Mesenchymal stem cell (in vitro differentiated cells and primary cell): Measurements from ENCODE around the gene SOX18.
"Not testable (repeated sequence)": the region's sequence is repeated elsewhere in the genome, so short reads cannot be mapped to it uniquely, and the experiment has no call there.

Experiments used
- DNase-seq: peaks from one replicate; pipeline ENCODE4 v3.0.0-alpha.2; 2013
- H2AFZ ChIP-seq: one replicate; pipeline ENCODE4 v1.6.1; 2013; ENCODE audit warnings: low read depth, mild to moderate bottlenecking, control low read depth, inconsistent platforms, low read length, moderate library complexity
- H2AK5ac ChIP-seq: 2 replicates; pipeline ENCODE4 v1.6.1; 2013; ENCODE audit warnings: low read length, moderate library complexity, mild to moderate bottlenecking, inconsistent platforms; ENCODE audit not compliant: severe bottlenecking
- H2BK120ac ChIP-seq: one replicate; pipeline ENCODE4 v1.6.1; 2013; ENCODE audit warnings: low read depth, mild to moderate bottlenecking, inconsistent platforms, low read length, moderate library complexity
- H2BK12ac ChIP-seq, 2 experiments: one replicate each; pipeline ENCODE4 v1.6.1; 2013; ENCODE audit warnings: inconsistent platforms in 2 of 2, low read length in 2 of 2, mild to moderate bottlenecking in 2 of 2, moderate library complexity in 2 of 2, control low read depth in 1 of 2
- H2BK15ac ChIP-seq: one replicate; pipeline ENCODE4 v1.6.1; 2013; ENCODE audit warnings: mild to moderate bottlenecking, low read depth, inconsistent platforms; ENCODE audit not compliant: poor library complexity, severe bottlenecking
- H2BK5ac ChIP-seq: 2 replicates; pipeline ENCODE4 v1.6.1; 2013; ENCODE audit warnings: low read depth, mild to moderate bottlenecking, low read length, control low read depth, inconsistent platforms; ENCODE audit not compliant: poor library complexity, severe bottlenecking
- H3K14ac ChIP-seq, 2 experiments: one replicate each; pipeline ENCODE4 v1.6.1; 2013; ENCODE audit warnings: inconsistent platforms in 2 of 2, low read length in 2 of 2, control low read depth in 1 of 2, mild to moderate bottlenecking in 1 of 2, moderate library complexity in 1 of 2
- H3K18ac ChIP-seq, 2 experiments: one replicate each; pipeline ENCODE4 v1.6.1; 2013; ENCODE audit warnings: inconsistent platforms in 2 of 2, low read length in 2 of 2, control low read depth in 1 of 2, low read depth in 1 of 2, mild to moderate bottlenecking in 1 of 2
- H3K23ac ChIP-seq, 2 experiments: one replicate each; pipeline ENCODE4 v1.6.1; 2013; ENCODE audit warnings: inconsistent platforms in 2 of 2, low read length in 2 of 2, mild to moderate bottlenecking in 2 of 2, moderate library complexity in 2 of 2, control low read depth in 1 of 2
- H3K27ac ChIP-seq: 2 replicates; pipeline ENCODE4 v1.5.1; 2013; ENCODE audit warnings: mild to moderate bottlenecking, moderate library complexity, low read length, control low read depth, inconsistent platforms; ENCODE audit not compliant: poor library complexity, severe bottlenecking
- H3K27me3 ChIP-seq, 2 experiments: 2 replicates each; pipeline versions ENCODE4 v1.6.1 to v1.7.0; 2013; ENCODE audit warnings: low read length in 2 of 2, mild to moderate bottlenecking in 2 of 2, moderate library complexity in 2 of 2, control low read depth in 1 of 2, inconsistent platforms in 1 of 2; ENCODE audit not compliant: control insufficient read depth in 1 of 2, insufficient read depth in 1 of 2
- H3K36me3 ChIP-seq, 2 experiments: 2 replicates each; pipeline versions ENCODE4 v1.6.1 to v1.7.0; 2013; ENCODE audit warnings: low read length in 2 of 2, control low read depth in 1 of 2, inconsistent platforms in 1 of 2, low read depth in 1 of 2, mild to moderate bottlenecking in 1 of 2; ENCODE audit not compliant: insufficient read depth in 2 of 2, control insufficient read depth in 1 of 2
- H3K4ac ChIP-seq, 2 experiments: one replicate each; pipeline ENCODE4 v1.6.1; 2013; ENCODE audit warnings: inconsistent platforms in 2 of 2, low read length in 2 of 2, mild to moderate bottlenecking in 2 of 2, moderate library complexity in 2 of 2, control low read depth in 1 of 2, low read depth in 1 of 2
- H3K4me1 ChIP-seq: 2 replicates; pipeline ENCODE4 v1.6.1; 2013; ENCODE audit warnings: low read depth, low read length, control low read depth; ENCODE audit not compliant: control insufficient read depth, insufficient read depth
- H3K4me2 ChIP-seq: 2 replicates; pipeline ENCODE4 v1.6.1; 2013; ENCODE audit warnings: low read length, mild to moderate bottlenecking, inconsistent platforms; ENCODE audit not compliant: poor library complexity, severe bottlenecking
- H3K4me3 ChIP-seq, 2 experiments: 2 replicates each; pipeline versions ENCODE4 v1.5.1 to v1.7.0; 2013; ENCODE audit warnings: low read length in 2 of 2, mild to moderate bottlenecking in 2 of 2, control low read depth in 1 of 2, low read depth in 1 of 2; ENCODE audit not compliant: insufficient read depth in 1 of 2
- H3K79me1 ChIP-seq: replicated peaks from 2 replicates; pipeline ENCODE4 v1.6.1; 2013; ENCODE audit warnings: mild to moderate bottlenecking, control low read depth, low read length, inconsistent platforms; ENCODE audit not compliant: poor library complexity, severe bottlenecking
- H3K9ac ChIP-seq: 2 replicates; pipeline ENCODE4 v1.7.0; 2013; ENCODE audit warnings: mild to moderate bottlenecking, low read length, moderate library complexity
- H3K9me3 ChIP-seq: 2 replicates; pipeline ENCODE4 v1.7.0; 2013; ENCODE audit warnings: mild to moderate bottlenecking, low read length; ENCODE audit not compliant: control insufficient read depth
- H4K8ac ChIP-seq: one replicate; pipeline ENCODE4 v1.6.1; 2013; ENCODE audit warnings: inconsistent platforms, mild to moderate bottlenecking, low read length, moderate library complexity
- H4K91ac ChIP-seq: one replicate; pipeline ENCODE4 v1.6.1; 2013; ENCODE audit warnings: mild to moderate bottlenecking, low read length, inconsistent platforms
- WGBS: methylation state at CpG from one replicate; pipeline ENCODE4 v1.1.7; 2013; ENCODE audit warnings: mixed read lengths; 5-methylcytosine and 5-hydroxymethylcytosine counted together

The SOX18 gene

DNA sequence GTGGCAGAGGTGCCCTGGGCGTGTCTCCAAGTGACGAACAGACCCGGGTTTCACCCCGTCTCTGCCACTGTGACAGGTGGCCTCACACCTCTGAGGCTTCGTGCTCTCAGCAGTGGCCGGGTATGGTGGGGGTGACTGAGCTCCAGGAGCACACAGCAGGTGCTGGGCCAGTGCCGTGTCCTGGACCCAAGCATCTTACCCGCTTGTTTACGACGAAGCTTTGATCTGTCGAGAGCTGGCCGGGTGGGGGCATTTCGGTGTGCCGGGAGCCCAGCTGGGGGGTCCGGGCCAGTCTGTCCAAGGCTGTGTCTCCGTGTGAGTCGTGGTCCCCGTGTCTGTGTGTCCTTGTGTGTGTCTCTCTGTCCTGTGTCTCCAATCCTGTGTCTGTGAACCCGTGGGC is 41.9 kb upstream of the SOX18 start:
- Histone ChIP-seq H3K4me2 (no peak overlapping the region), H3K18ac (no peak overlapping the region), H3K4ac (no peak overlapping the region), H2BK12ac (no peak overlapping the region), H4K91ac (no peak overlapping the region), H3K9ac (no peak overlapping the region), H3K14ac (no peak overlapping the region), H3K27me3 (peaks cover 40 to 54% of the 10 kb centered on the region in 2 experiments), H3K36me3 (no peaks in the 10 kb centered on the region), H2BK120ac (no peak overlapping the region), H3K4me3 (no peak overlapping the region), H3K4me1 (no peaks in the 10 kb centered on the region), H2AFZ (no peak overlapping the region), H3K23ac (no peak overlapping the region), H2BK15ac (no peak overlapping the region), H3K27ac (no peak overlapping the region), H2BK5ac (no peak overlapping the region), H3K9me3 (no peaks in the 10 kb centered on the region), H2AK5ac (no peak overlapping the region), H4K8ac (no peak overlapping the region), H3K79me1 (no peaks in the 10 kb centered on the region)
- no peak for DNase-seq
- WGBS: 85% methylated on average over 19 of the region's 19 CpGs

DNA sequence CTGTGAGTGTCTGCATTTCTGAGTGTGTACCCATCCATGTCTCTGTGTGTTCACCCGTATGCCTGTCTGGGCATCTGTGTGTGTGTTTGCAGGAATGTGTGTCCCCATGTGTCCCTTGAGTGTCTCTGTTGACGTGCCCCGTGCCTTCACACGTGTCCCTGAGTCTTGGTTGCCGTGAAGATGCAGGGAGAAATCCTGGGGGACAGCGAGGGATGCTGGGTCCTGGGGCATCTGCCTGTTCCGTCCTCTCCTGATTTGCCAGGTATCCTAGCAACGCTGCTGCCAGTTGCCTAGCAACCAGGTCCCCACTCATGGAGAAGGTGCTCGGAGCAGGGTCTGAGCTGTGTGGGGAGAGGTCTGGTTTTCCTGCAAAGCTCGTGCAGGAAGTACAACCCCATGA is 40.7 kb upstream of the SOX18 start:
- H2BK12ac ChIP-seq: no peak overlapping the region
- H2AFZ ChIP-seq: no peak overlapping the region
- no peaks in the 10 kb centered on the region for H3K79me1 ChIP-seq
- WGBS: 84% methylated on average over 10 of the region's 10 CpGs
- no peaks in the 10 kb centered on the region for H3K36me3 ChIP-seq
- H2AK5ac ChIP-seq: no peak overlapping the region
- no peak overlapping the region for H3K4me2 ChIP-seq
- H3K4ac ChIP-seq: no peak overlapping the region
- H3K9me3 ChIP-seq: no peaks in the 10 kb centered on the region
- no peak overlapping the region for H2BK5ac ChIP-seq
- H3K4me1 ChIP-seq: no peaks in the 10 kb centered on the region
- H3K4me3 ChIP-seq: no peak overlapping the region
- no peak overlapping the region for H4K8ac ChIP-seq
- no peak for DNase-seq
- H2BK120ac ChIP-seq: no peak overlapping the region
- no peak overlapping the region for H3K14ac ChIP-seq
- H2BK15ac ChIP-seq: no peak overlapping the region
- no peak overlapping the region for H3K18ac ChIP-seq
- H3K23ac ChIP-seq: no peak overlapping the region
- H3K9ac ChIP-seq: no peak overlapping the region
- H3K27ac ChIP-seq: no peak overlapping the region
- H4K91ac ChIP-seq: no peak overlapping the region
- peaks cover 52 to 59% of the 10 kb centered on the region in 2 experiments for H3K27me3 ChIP-seq

DNA sequence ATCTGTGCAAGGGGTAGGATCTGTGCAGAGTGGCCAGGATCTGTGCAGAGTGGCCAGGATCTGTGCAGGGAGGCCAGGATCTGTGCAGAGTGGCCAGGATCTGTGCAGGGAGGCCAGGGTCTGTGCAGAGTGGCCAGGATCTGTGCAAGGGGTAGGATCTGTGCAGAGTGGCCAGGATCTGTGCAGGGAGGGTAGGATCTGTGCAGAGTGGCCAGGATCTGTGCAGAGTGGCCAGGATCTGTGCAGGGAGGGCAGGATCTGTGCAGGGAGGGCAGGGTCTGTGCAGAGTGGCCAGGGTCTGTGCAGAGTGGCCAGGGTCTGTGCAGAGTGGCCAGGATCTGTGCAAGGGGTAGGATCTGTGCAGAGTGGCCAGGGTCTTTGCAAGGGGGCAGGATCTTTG is 39.1 kb upstream of the SOX18 start:
- not testable (repeated sequence) for H2BK12ac ChIP-seq, H3K4ac ChIP-seq, H2AK5ac ChIP-seq, H3K4me2 ChIP-seq, H3K36me3 ChIP-seq, H2BK5ac ChIP-seq, H3K9me3 ChIP-seq, H3K9ac ChIP-seq, H3K18ac ChIP-seq, H3K79me1 ChIP-seq, H4K8ac ChIP-seq, DNase-seq, H3K23ac ChIP-seq, H3K27ac ChIP-seq, H3K14ac ChIP-seq, H2AFZ ChIP-seq, H2BK120ac ChIP-seq, H3K4me3 ChIP-seq
- peaks cover 14% of the 10 kb centered on the region for H3K4me1 ChIP-seq
- H2BK15ac ChIP-seq: peak overlapping the region; percentile 54
- peak overlapping the region; percentile 62 for H4K91ac ChIP-seq
- H3K27me3 ChIP-seq: peaks cover 62 to 74% of the 10 kb centered on the region in 2 experiments

DNA sequence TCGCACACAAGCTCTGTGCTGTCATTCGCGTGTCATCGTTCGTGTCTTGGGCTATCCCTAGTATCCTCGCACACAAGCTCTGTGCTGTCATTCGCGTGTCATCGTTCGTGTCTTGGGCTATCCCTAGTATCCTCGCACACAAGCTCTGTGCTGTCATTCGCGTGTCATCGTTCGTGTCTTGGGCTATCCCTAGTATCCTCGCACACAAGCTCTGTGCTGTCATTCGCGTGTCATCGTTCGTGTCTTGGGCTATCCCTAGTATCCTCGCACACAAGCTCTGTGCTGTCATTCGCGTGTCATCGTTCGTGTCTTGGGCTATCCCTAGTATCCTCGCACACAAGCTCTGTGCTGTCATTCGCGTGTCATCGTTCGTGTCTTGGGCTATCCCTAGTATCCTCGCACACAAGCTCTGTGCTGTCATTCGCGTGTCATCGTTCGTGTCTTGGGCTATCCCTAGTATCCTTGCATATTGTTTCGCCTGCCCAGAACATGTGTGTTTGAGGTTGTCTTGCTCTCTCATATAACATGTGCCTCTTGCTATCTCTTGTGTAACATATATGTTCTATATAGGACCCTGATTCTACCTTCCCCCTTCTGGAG is 37.9 kb upstream of the SOX18 start:
- not testable (repeated sequence) for H4K91ac ChIP-seq, H2BK12ac ChIP-seq, H2AFZ ChIP-seq, H2AK5ac ChIP-seq, H3K4ac ChIP-seq, H3K79me1 ChIP-seq, H3K14ac ChIP-seq, H2BK5ac ChIP-seq, H3K4me2 ChIP-seq, H3K18ac ChIP-seq, H3K27ac ChIP-seq, H4K8ac ChIP-seq, H3K9me3 ChIP-seq, H2BK15ac ChIP-seq, H3K4me3 ChIP-seq, H3K9ac ChIP-seq, H3K36me3 ChIP-seq, H2BK120ac ChIP-seq, H3K23ac ChIP-seq, DNase-seq
- Histone ChIP-seq H3K4me1 (peaks cover 24% of the 10 kb centered on the region), H3K27me3 (peaks cover 57 to 76% of the 10 kb centered on the region in 2 experiments)
- no CpG with 5 or more reads among the region's 36 CpGs for WGBS
